NCI-H226 (cell line): ENCODE measurements around the gene SUMO3.

Experiments
- DNase-seq: peaks from one replicate; pipeline ENCODE4 v3.0.0-alpha.2; 2015

SUMO3 gene

DNA sequence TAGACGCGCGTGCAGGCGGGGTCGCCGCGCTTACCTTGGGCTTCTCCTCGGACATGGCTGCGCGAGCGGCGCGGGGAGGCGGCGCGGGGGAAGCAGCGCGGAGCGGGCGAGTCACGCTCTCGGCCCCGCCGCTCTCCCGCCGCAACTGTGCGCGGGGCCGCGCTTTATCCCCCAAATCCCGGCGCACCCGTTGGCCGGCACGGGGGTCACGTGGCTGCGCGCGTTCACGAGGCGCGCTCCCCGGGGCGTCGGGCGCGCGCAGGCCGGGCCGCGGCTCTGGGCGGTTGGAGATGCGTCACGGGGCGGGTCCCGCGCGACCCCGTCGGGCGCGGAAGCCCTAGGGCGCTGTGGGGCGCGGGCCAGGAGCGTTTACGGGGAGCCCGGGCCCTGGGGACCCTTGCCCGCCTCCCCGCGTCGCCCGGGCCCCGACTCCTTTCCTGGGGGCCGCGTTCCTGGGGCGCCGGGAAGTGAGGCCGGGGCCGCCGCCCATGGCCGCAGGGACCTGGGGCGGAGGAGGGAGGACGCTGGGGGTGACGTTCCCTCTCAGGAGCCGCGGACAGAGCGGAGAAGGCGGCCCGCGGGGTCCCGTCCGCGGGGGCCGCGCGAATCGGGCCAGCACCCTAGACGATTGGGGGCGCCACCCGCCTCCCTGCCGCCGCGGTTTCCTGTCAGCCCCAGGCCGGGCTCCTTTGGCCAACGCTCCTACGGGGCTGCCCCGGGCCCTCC lies at the start of gene SUMO3:
SUMO3 (minus strand) TSS at position 149 of the 726 bp plus-strand sequence; CDS start at position 55, 94 bp downstream.
- peak; percentile 75 for DNase-seq

GRCh38 chr21:44867464-44867863 lies 49.6 kb upstream of the SUMO3 start:
- DNase-seq, result no peak

GRCh38 chr21:44866780-44867179 lies 48.9 kb upstream of the SUMO3 start:
- peak; percentile 1 for DNase-seq

DNA sequence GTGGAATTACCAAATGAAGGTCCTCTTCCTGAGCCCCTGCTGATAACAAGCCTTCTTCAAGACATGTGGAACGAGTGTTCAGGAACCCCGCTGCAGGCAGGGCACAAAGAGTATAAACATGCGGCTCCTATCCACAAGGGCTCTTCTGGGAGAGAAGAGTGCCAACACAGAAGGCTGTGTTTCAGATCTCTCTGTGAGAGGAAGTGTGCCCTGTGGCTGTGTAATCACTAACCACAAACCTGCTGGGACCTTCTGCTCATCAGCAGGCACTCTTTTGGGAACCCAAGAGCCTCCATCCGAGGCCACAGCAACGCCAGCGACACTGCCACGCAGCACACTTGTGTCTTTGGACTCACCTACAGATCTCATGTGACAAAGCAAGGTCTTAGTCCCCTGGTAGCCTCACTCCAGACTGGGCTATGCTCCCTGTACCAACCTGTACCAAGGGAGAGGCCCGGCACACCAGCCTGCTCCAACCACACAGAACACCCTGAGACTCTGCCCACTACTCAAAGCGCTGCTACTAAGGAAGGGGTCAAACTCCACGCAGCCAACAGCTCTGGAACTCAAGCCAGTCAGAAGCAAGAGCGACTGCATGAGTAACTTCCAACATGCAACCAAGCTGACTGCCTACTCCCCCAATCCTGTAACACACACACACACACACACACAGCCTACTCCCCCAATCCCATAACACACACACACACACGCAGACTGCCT lies 47.9 kb upstream of the SUMO3 start:
- peak; percentile 1 for DNase-seq

GRCh38 chr21:44862869-44863685 lies 45.2 kb upstream of the SUMO3 start:
- no peak for DNase-seq

DNA sequence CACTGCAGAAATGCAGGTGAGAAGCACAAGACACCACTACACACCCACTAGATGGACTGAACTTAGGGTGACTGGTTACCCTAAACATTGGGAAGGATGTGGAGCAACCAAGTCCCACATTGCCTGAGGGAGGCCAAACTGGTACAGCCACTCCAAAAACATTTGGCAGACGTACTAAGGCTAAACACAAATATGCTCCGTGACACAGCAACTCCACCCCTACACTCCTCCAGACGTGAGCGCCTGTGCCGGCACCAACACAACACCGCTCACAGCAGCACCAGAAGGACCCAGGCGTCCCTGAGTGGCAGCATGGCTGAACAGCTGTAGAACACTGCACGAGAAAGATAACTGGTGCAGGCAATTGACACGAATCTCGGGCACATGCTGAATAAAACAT lies 40.9 kb upstream of the SUMO3 start:
- DNase-seq, result peak; percentile 0

DNA sequence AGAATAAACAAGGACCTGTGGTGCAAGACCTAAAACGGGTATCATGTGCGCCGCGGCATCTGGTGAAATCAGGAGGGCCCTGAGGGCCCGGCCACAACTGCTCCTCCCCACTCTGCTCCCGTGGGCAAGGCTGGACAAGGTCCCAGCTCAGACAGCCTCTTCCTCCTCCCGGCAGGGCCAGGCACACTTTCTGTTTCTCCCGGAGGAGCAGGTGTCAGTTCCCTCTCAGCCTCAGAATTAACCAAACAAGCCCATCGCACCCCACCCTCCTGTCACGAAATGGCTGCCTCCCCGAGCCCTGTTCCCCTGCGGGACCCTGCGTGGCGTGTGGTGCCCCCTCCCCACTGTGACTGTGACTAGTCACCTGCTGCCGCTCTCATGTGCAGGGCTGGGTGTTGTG lies 40.4 kb upstream of the SUMO3 start:
- DNase-seq, result no peak

- DNase-seq, result peak; percentile 0
These were observed 39.4 kb upstream of the SUMO3 start for GRCh38 chr21:44857127-44857892.

- DNase-seq, result no peak
These were observed 38.3 kb upstream of the SUMO3 start for GRCh38 chr21:44856131-44856530.

GRCh38 chr21:44855572-44855971 lies 37.7 kb upstream of the SUMO3 start:
- DNase-seq, result no peak

DNA sequence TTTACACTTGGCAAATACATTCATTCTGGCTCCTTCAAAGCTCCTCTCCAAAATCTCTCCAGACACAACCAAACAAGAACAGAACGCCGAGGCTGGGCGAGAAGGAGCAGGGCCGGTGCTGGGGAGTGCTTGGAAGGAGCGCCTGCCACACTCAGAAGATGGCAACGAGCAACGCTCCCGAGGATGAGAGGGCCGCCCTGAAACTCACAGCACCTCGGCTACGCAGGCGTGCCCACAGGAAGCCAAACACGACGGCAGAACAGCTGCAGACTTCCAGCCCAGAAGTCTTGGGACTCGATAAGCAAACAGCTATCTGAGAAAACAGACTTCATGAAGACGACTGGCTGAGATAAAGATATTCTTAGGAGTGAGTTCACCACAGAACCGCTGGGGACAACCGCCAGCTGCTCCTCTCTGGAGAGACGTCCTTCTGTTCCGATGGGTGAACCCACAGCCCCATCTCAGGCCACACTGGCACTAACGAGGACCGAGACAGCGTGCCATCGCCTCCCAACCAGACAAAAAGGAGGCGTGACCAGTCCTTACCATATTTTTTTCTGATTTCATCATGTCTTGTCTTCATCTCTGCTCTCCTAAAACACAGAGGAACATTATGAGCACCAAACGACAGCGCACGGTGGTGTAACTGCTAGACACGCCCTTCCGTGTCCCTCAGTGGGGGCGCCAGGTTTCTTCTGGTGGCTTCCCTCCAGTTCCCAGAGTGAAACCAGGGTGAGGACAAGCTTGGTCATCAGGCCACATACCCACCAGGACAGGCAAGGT lies 37.0 kb upstream of the SUMO3 start:
- peak; percentile 0 for DNase-seq

GRCh38 chr21:44854391-44854663 lies 36.5 kb upstream of the SUMO3 start:
- peak; percentile 0 for DNase-seq

DNA sequence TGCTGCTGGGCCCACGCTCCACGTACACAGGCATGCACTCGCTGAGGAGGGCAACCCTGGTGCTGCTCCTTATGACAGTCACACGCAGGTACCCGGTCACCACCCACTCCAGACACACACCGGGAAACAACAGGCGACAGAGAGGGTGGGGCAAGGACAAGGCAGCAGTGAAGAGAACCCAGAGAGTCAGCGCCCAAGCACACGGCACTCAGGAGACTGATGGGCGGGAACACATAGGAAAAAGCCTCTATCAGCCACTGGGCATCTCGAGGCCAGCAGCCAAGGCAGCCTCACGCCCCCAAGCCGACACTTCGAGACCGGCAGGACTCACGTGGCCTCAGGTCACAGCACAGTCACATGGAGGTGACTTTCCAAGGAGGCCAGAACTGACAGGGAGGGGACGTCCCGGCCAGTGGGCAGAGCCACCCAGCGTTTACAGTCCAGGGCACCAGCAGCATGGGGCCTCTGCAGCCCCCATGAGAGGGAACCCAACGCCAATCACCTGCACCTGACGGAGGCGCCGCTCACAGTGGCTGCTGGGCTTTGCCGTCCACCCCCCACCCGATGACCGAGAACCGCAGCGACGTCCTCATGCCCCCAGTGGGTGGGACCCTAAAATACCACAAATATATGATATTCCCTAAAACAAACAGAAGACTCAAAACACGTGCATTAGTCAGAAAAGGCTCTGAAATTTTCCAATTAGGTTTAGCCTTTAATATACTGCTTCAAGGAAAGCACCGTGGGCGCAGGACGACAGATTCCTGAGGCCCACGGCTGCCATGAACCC lies 35.9 kb upstream of the SUMO3 start:
- peak; percentile 0 for DNase-seq

- no peak for DNase-seq
These were observed 33.2 kb upstream of the SUMO3 start for GRCh38 chr21:44850905-44851657.

DNA sequence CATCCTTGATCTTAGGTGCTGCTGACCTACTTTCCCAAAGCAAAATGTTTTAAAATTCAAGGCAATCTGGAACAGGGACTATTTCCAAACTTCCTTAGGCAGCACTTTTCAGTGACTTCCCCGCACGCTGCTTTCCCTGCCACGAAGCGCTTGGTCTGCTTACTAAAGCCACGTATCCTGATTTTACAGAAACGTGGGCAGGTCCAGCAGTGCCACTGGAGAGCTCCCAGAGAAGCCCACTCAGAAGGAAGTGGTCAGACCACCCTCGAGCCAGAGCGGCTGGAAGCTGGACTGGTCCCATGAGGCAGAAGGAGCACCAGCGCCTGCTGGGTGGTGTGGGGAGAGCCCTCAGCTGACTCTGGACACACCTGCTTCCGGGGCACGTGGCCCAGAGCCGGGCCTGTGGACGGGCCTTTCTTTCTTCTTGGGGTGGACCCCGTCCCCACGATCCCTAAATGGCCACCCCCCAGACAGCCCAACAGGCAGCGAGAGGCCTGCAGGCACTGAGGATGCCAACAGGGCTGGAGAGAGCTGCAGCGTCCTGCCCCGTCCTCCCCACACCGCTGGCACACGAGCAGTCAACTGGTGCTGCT lies 32.4 kb upstream of the SUMO3 start:
- no peak for DNase-seq

GRCh38 chr21:44849616-44850130 lies 31.8 kb upstream of the SUMO3 start:
- no peak for DNase-seq

GRCh38 chr21:44848821-44849521 lies 31.1 kb upstream of the SUMO3 start:
- no peak for DNase-seq

DNA sequence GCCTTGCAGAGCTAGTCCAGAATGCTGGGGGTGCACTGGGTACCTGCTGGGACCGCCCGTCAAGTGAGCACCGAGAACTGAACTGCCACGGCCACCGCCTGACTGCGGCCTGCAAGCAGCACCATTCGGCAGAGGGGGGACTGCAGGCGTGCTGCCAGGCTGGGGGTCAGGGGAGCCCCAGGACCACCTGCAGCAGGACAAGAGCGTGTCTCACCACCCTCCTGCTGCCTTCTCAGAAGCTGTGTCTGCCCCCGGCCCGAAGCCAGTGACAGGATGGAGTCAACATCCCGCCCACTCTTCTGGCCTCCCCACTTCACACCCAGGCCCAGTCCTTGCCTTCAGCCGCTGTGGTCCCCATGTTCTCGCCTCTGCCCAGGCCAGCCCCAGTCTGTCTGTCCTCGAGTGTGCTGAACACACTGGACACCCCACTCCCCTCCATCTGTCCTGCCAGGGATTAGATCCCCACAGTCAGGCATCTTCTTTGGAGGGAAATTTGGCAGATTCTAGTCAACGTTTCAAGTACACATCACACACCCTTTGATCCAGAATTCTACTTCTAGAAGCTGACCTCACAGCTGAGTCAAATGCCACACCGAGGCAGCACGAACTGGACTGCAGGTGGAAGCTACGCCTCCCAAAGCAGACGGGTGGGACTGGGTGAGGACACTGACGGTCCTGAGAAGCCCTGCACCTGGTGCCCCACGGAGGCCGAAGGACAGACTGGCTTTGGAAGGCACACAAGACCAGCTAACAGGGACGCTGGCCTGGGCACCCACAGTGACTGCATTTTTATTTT lies 29.6 kb upstream of the SUMO3 start:
- no peak for DNase-seq
